ENCODE results near the gene ASB5.
"Not testable (repeated sequence)": the region's sequence is repeated elsewhere in the genome, so short reads cannot be mapped to it uniquely, and the experiment has no call there.

The ASB5 gene

DNA sequence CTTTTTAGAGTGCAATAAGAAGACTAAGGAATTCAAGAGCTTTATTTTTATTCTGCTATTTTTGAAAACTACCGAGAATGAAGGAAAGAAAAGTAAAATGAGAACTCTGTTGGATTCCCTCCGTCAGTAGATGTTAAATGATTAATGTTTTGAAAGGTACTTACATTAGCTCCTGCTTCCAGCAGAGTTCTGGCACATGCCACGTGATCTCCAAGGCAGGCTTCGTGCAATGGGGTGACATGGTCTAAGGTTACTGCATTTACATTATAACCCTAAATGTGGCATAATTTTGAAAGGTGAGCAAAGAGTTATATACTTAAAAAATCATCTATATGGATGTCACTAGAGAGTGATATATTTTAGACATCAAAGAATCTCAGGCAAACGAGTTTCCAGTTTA is 46.9 kb downstream of the ASB5 start:
- DNase-seq (ENCODE audit: low read depth), result no peak

DNA sequence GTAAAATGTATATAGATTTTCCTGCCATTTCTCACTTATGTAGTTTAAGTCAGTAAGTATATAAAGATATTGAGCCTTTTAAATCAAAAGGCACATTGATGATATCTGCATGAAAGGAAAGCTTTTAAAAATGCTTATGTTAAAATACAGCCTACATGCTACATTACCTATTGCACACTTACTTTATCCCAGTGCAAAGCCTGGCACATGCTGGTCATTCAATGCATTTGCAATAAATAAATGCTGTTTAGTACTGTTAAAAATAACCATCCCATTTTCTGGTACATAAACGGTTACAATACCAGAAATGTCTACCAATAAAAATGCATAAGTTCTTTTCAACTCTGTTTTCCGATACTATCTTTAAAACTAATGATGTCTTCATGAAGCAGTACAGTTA is 51.5 kb downstream of the ASB5 start:
- DNase-seq (ENCODE audit: low read depth), result no peak

DNA sequence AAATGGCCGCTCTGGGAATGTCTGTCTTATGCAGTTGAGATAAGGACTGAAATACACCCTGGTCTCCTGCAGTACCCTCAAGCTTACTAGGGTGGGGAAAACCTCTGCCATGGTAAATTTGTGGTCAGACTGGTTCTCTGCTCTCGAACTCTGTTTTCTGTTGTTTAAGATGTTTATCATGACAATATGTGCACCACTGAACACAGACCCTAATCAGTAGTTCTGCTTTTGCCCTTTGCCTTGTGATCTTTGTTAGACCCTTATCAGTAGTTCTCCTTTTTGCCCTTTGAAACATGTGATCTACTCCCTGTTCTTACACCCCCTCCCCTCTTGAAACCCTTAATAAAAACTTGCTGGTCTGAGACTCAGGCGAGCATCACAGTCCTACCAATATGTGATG is 56.7 kb downstream of the ASB5 start:
- DNase-seq (ENCODE audit: low read depth), result not testable (repeated sequence)

DNA sequence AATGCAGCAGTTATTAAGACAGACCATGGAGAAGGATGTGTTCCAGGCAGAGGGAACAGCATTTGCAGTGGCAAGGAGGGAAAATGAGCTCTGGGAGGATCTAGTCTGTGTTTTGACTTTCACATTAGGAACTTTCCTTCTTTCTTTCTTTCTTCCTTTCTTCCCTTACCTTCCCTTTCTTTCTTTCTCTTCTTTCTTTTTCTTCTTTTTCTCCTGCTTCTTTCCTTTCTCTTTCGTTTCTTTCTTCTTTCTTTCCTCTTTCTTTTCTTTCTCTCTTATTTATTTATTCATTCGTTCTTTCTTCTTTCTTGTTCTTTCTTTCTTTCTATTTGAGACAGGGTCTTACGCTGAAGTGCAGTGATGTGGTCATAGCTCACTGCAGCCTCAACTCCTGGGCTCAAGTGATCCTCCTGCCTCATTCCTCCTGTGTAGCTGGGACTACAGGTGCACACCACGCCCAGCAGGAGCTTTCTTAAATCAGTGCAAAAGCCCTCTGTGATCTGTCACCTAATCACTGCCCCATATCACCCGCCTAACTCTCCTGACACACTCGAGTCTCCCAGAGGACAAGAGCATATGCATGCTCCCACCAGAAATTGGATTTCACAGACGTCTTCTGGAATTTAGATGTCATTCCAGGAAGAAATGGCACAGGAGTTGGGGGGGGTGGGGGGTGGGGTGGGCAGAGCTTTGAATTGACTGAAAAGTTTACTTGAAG is 58.3 kb downstream of the ASB5 start:
- no peak for DNase-seq (ENCODE audit: low read depth)

DNA sequence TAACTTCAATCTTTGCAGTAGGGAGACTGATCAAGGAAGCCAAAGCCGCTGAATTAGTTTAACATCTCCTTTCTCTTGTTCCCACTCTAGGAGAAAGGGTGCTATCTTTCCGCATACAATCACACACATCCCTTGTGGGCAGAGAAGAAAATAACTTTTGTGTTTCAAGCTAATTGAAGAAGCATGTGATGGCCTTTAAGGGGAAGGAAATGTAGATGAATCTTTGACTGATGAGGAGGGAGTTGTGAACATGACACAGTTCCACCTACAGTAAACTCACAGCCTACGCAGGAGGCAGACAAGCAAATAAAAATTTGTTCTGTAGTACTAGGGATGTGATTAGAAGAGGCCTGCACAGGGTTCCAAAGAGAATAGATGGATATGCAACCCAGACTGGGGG is 58.9 kb downstream of the ASB5 start:
- DNase-seq (ENCODE audit: low read depth), result no peak

DNA sequence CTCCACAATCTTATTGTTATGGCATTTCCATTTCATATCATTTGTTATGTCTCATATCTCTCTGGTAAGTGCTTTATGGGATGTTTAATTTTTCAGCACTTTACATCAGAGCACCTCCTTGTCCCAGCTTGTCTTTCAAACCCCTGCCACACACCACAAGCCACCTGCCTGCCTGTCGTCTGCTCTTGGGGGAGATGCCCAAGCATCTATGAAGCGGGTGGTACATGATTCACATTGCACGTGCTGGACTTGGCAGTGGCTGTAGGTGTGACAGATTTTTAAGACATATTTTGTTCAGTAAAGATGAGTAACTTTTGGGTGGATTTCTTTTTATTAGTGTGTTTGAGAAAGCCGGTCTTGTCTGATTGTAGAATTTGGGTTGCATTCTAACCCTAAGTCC is 59.5 kb downstream of the ASB5 start:
- DNase-seq (ENCODE audit: low read depth), result no peak

DNA sequence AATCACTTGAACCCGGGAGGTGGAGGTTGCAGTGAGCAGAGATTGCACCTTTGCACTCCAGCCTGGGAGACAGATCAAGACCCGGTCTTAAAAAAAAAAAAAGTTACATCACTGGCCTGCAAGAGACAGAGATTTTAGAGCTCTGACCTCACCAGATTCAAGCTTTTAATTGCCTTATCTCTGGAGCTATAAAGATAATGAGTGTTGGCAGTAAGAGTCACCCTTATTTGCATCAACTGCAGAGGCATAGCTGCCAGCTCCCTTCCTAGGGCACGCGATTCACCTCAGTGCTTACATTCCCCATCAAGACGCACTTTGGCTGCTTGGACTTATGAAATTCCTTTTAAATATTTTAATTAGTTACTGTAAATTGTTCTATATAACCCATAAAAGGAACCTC is 61.2 kb downstream of the ASB5 start:
- no peak for DNase-seq (ENCODE audit: low read depth)

DNA sequence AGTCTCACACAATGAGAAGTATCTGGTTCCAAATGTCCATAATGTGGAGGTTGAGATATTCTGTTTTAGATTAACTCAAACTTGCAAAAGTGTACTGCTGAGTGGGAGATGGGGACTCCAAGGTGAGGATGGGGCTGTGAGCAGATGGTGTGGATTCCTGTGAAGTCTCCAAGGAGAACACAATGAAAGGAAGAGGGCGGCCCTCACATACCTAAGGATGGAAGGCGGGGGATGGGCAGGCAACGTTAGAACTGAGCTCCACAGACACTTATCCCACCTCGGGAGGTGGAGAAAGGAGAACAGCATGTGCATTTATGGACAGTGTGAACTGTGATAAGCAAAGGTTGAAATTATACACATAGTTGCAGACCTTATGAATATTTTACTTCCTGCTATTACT is 63.7 kb downstream of the ASB5 start:
- no peak for DNase-seq (ENCODE audit: low read depth)

DNA sequence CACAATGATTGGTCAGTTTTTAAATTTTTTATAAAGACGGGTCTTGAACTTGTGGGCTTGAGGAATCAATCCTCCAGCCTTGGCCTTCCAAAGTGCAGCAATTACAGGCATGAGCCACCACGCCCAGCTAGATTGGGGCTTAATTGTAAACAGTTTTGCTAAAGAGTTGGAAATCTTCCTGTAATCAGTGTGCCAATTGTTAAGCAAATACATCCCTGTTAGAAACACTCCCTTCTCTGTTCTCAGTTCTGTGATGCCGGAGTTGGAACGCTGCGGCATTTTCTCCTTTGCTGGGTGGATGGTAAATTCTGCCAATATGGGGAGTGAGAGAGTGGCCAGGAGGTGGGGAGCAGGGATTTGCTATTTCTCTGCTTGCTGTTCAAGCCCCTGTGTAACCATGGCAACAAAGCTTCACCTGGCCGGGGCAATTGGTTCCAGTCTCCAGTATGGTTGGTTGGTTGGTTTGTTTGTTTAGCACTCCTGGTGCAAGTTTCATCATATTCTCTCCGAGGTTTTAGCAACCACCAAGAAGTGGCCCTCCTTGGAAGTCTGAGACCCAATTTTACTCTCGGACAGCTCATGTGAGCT is 70.6 kb downstream of the ASB5 start:
- no peak for DNase-seq (ENCODE audit: low read depth)

DNA sequence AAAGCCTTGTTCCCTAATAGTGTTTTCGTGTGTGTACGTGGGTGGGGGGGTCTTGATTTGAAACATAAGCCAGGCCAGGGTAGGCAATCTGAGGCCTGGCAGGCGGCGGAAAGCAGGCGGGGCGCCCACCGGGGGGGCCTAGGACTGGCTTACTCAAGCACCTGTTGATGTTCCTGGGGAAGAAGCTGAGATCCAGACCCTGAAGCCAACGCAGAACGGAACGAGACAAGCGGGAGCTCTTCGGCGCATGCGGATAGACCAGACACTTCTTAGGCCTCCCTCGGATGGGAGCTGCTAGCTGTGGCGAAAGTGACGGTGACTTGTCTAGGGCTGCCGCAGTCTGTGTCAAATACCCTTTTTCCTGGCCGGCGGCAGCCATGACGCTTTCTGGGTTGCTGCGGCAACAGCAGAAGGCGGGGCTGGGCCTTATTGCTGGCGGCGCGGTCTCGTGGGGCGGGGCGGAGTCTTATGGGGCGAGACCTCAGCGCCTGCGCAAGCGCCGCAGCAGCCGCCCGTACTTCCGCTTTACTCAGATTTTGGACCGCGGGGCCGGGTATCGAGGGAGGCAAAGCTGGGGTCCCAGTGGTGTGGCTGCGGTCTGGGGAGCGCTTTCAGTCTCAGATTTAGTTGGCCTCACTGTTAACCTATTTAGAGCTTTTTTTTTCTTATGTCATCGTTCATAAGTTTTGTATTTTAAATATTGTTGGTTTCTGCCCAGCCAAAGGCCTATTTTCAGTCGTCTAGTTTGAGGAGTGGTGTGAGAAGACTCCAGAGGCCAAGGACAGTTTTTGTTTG is 73.6 kb downstream of the ASB5 start, which contains the start of gene SPATA4:
SPATA4 (minus strand) TSS at position 402 of the 795 bp plus-strand sequence; CDS start at position 379, 23 bp downstream.
- DNase-seq (ENCODE audit: low read depth), result peak; percentile 56

DNA sequence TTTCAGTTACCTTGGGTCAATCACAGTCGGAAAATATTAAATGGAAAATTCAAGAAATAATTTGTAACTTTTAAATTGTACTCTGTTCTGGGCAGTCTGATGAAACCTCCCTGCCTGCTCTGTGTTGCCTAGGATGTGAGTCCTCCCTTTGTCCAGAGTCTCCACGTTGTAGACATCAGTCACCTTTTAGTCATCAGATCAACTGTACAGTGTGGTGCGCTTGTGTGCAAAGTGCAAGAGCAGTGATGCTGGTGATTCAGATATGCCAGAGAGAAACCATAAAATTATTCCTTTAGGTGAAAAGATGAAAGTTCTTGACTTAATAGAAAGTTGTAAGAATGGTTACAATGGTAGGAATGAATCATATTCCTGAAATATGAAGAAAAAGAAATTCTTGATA is 75.1 kb downstream of the ASB5 start:
- DNase-seq (ENCODE audit: low read depth), result no peak

DNA sequence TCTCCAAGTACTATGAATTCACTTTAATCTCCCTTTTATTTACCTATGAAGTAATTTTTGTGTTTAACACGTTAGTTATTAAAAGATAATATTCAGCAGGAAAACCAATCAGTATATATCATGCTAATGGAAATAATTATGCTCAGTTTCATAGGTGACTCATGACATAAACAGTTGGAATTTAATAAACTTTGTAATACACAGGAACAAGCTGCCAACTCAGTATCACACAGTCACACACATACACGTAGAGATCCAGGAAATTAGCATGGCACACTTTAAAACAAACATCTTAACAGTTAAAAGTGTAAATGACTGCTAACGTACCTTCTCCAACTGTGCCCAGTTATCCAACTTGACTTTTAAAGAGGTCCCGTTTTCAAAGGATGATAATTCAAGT is 75.9 kb downstream of the ASB5 start:
- DNase-seq (ENCODE audit: low read depth), result no peak

DNA sequence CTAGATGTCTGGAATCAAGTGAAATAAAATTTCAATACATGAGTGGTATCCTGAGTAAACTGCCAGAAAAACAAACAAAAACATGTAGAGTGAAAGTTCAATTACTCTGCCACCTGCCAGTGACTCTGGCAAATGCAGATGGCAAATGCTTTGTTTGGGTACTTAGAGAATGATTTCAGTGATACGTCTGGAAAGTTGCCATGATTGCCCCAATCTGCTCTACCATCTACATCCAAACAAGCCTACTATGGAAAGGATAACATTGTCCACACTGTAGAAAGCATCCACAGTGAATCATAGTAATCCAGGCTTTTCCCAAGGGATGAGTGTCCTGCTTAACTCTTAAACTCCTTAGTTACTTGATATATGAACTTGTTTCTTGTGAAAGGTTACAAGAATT is 77.0 kb downstream of the ASB5 start:
- DNase-seq (ENCODE audit: low read depth), result no peak

DNA sequence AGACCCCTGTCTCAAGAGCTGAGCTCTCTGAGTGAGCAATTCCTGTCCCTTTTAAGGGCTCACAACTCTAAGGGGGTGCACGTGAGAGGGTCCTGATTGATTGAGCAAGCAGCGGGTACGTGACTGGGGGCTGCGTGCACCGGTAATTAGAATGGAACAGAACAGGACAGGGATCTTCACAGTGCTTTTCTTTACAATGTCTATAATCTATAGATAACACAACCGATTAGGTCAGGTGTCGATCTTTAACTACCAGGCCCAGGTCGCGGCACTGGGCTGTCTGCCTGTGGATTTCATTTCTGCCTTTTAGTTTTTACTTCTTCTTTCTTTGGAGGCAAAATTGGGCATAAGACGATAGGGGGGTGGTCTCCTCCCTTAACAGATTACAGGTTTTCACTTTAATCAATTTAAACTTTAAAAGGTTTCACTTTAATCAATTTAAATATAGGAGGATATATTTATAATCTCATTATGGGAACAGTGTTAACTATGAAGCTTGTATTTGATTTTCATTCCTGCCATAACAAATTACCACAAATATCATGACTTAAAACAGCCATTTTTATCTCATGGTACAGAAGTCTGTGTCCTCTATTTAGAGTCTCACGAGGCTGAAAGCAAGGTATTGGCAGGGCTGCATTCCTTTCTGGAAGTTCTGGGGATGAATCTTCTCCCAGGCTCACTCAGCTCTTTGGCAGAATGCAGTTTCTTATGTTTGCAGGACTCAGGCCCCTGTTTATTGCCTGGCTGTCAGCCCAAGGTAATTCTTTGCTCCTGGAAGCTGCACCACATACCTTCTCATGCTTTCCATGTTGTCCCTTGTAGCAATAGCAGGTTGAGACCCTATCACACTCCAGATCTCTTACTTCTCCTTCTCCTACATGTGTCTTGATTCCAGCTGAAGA is 78.9 kb downstream of the ASB5 start:
- no peak for DNase-seq (ENCODE audit: low read depth)

DNA sequence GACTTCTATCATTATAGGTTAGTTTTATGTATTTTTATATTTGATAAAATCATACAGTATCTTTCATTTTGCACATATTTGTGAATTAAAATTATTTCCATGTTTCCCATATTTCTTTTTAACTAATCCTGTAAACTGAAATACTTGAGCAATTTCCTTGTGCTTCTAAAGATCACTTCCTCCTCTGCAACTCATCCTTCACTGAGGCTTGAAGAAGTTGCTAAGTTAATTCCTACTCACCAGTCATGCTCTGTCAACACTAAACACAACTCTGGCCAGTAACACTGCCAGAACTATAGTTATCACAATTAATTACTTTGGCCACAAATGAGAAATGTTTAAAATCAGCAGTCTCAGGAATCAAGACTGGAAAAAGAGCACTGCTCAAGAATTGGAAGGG is 80.4 kb downstream of the ASB5 start:
- no peak for DNase-seq (ENCODE audit: low read depth)

DNA sequence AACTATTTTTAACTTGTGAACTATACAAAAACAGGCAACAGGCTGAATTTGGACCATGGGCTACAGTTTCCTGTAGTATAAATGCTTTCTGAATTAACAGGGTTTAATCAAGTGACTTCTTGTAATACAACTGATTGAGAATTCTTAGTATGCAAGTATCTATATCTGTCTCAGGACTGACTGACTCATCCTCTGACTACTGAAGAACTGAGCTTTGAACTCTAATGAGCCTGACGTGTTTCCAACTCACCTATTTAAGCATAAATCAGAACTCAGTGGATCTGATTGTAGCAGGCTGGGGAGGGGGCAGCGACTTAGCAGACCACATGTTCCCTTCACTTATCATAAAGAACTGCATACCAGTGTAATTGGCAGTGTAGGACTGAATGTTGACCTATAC is 81.4 kb downstream of the ASB5 start:
- DNase-seq (ENCODE audit: low read depth), result no peak

DNA sequence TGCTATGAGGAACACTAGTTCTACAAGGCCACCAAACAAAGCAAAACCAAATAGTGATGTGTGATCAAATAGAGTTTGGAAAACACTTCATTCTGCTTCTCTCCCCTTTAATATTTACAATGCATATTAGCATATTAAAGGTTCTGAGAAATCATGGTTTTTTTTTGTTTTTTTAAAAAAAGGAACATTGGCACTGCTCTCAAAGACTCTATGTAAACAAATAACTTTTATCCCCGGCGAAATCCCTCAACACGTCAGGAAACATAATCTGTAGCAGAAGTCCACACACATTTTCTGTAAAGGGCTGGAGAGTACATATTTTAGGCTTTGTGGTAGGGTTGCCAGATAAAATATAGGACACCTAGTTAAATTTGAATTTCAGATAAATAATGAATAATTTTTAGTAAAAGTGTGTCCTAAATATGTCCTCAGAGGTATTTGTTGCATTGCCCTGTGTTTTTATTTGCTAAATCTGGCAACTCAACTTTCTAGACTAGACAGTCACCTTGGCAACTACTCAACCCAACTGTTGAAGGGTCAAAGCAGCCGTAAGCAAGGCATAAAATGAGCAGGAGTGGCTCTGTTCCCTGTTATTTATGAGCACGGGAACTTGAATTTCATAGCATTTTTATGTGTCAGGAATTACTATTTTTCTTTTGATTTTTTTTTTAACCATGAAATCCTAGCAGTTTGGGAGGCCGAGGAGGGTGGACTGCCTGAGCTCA is 82.2 kb downstream of the ASB5 start:
- no peak for DNase-seq (ENCODE audit: low read depth)

DNA sequence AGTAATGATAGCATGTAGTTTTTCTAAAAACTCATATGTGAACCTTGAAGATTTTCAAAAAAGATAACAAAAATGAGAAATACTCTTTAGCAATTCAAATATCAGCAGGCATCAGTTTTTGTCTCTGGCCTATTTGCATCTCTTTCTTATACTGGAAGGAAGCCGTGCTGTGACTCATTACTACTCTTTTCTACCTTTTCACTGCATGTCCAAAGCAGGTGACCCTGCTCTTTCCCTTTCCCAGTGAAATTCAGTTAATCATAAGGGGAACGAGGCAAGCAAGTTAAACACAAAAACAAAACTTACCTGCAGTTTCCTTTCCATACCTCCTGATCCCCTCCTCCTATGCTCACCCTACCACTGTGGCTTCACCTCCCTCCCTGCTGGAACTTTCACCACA is 83.0 kb downstream of the ASB5 start:
- DNase-seq (ENCODE audit: low read depth), result no peak

DNA sequence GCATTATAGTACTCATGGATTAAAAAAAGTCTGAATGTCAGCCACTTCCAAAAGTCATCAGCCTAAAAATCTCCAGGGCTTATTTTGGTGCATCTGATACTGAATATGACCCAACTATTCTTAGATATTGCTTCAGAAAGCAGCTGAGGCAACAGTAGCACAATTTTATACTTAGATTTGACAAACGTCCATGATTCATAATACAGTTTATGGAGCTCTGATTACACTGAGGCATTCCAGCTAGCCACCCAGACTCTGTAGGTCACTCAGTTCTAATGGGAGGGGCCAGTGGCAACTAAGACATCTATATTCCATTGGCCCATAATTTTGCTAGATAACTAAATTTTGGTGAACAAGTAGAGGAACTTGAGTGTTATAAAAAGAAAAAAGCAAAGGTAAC is 84.0 kb downstream of the ASB5 start:
- DNase-seq (ENCODE audit: low read depth), result no peak

Data from non-pigmented ciliary epithelial cell (primary cell).